CD4-positive, alpha-beta memory T cell (primary cell): ENCODE results near the gene NRAS. TPM values are rescaled to one million over a fixed set of nuclear protein-coding genes. Genes with fewer than 3 reads are reported as not detected.

Source experiments
- CTCF ChIA-PET: fragments of 350-600 bp; sonication (Branson Sonifier 250); formaldehyde crosslinking; loops from one replicate; lab custom pipeline; 2021; ENCODE audit warnings: inconsistent platforms; ENCODE audit not compliant: partially characterized antibody; lab: Charles Lee
- POLR2A ChIA-PET: fragments of 350-600 bp; sonication (Branson Sonifier 250); formaldehyde crosslinking; loops from one replicate; lab custom pipeline; 2021; ENCODE audit not compliant: partially characterized antibody; lab: Charles Lee
- DNase-seq, 5 donors: peaks; one replicate each; pipeline versions ENCODE4 v3.0.0 to v3.0.0-alpha.2; 2020 to 2022; ENCODE audit warnings: mixed read lengths in 1 of 5
- H3K27ac ChIP-seq: one replicate; pipeline ENCODE4 v1.7.0; 2013; ENCODE audit warnings: low read depth, low read length
- H3K27me3 ChIP-seq: 2 replicates; pipeline ENCODE4 v1.7.0; 2013; ENCODE audit warnings: mild to moderate bottlenecking, low read length, moderate library complexity; ENCODE audit not compliant: insufficient read depth
- H3K36me3 ChIP-seq: 2 replicates; pipeline ENCODE4 v1.7.0; 2013; ENCODE audit warnings: mild to moderate bottlenecking, low read length, moderate library complexity; ENCODE audit not compliant: insufficient read depth
- H3K4me1 ChIP-seq: 2 replicates; pipeline ENCODE4 v1.7.0; 2013; ENCODE audit warnings: mild to moderate bottlenecking, low read length, moderate library complexity; ENCODE audit not compliant: insufficient read depth
- H3K4me3 ChIP-seq, 2 donors: one replicate each; pipeline ENCODE4 v1.7.0; 2013; ENCODE audit warnings: low read length in 2 of 2, mild to moderate bottlenecking in 1 of 2
- H3K9me3 ChIP-seq, 2 donors: one replicate each; pipeline ENCODE4 v1.7.0; 2013; ENCODE audit warnings: low read length in 2 of 2, control low read depth in 1 of 2; ENCODE audit not compliant: control insufficient read depth in 1 of 2
- H3K27ac Mint-ChIP-seq, 7 donors: one replicate each; pipeline ENCODE4 v1.8.0; 2020 to 2021; ENCODE audit warnings: mixed read lengths in 7 of 7, mild to moderate bottlenecking in 6 of 7, inconsistent platforms in 3 of 7, moderate library complexity in 3 of 7
- H3K27me3 Mint-ChIP-seq, 2 donors: one replicate each; pipeline ENCODE4 v1.8.0; 2020 to 2021; ENCODE audit warnings: mixed read lengths in 2 of 2
- H3K36me3 Mint-ChIP-seq, 2 donors: one replicate each; pipeline ENCODE4 v1.8.0; 2020 to 2021; ENCODE audit warnings: mixed read lengths in 2 of 2, inconsistent platforms in 1 of 2, mild to moderate bottlenecking in 1 of 2
- H3K4me1 Mint-ChIP-seq, 4 donors: one replicate each; pipeline ENCODE4 v1.8.0; 2020 to 2021; ENCODE audit warnings: mixed read lengths in 4 of 4, mild to moderate bottlenecking in 1 of 4
- H3K4me3 Mint-ChIP-seq, 8 donors: one replicate each; pipeline ENCODE4 v1.8.0; 2020 to 2021; ENCODE audit warnings: mixed read lengths in 8 of 8, mild to moderate bottlenecking in 7 of 8, moderate library complexity in 6 of 8, inconsistent platforms in 3 of 8
- H3K9me3 Mint-ChIP-seq, 8 donors: one replicate each; pipeline ENCODE4 v1.8.0; 2020 to 2021; ENCODE audit warnings: mixed read lengths in 8 of 8, mild to moderate bottlenecking in 5 of 8, inconsistent platforms in 3 of 8, moderate library complexity in 1 of 8
- intact Hi-C: fragments of 100-400 bp; cut with micrococcal nuclease; formaldehyde crosslinking; loops from one replicate; pipeline ENCODE4 v1.15.1; 2023
- polyA plus RNA-seq, 2 donors: library from polyadenylated mRNA; unstranded; fragments of 300-500 nt; fragmentation: Illumina TruSeq; gene quantifications; one replicate each; pipeline ENCODE4 v1.2.3, GENCODE V29; 2021
- total RNA-seq, 2 experiments: library from RNA; stranded (reverse); gene quantifications; one replicate each; pipeline ENCODE4 v1.2.3, GENCODE V29; 2021

The NRAS gene
- 10 to 100 TPM; 22.0 to 22.3 TPM for total RNA-seq
- polyA plus RNA-seq = 10 to 100 TPM; 18.0 to 29.3 TPM

DNA sequence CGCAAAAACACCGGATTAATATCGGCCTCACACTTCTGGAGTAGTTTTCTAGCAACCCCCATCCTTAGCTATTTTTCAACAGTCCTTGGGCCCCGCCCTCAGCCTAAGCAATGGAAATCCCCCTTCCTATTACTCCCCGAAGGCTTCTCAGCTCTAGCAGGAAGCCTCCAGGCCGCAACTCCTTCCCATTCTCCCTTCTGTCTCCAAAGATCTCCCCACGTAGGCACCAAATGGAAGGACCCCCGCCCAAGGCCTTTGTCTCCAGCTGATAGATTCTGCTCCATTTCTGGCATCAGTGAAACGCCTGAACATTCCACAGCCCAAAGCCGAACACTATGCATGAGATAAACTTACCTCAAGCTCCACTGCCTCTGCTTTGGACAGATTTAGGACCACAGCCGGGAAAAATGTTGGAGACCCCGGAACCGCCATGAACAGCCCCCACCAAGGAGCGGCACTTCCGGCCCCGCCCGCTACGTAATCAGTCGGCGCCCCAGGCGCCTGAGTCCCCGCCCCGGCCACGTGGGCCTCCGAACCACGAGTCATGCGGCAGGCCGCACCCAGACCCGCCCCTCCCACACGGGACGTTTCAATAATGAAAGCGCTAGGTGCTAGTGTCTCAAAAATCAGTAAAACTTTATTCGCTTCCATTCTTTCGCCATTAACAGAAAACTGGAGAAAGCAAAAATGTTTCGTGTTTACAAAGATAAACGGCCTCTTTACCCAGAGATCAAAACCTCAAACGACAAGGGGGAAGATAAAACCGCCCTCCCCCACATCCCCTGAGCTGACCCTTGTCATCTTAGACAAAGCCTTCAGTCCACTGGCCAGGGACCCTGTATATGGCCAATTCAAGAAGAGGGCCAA, at the start of gene NRAS:
NRAS (minus strand) TSS at position 468 of the 867 bp plus-strand sequence. CDS start 611 bp downstream, outside the sequence.
- Mint-ChIP-seq H3K36me3 (peaks cover 32 to 81% of the 10 kb centered on the region in 2 donors), H3K27ac (peak within 1 kb of the TSS; percentile 99 to 100 (median 100)), H3K4me3 (peak within 1 kb of the TSS; percentile 94 to 99 (median 98)), H3K27me3 (no peaks in the 10 kb centered on the region), H3K4me1 (peaks cover 10 to 25% (median 19%) of the 10 kb centered on the region in 4 donors), H3K9me3 (no peaks in the 10 kb centered on the region)
- CTCF ChIA-PET = interaction anchor here (0.6 to 1.7 kb wide), 6 partner anchors 10 to 1644 kb away, joined by 3 to 7 read pairs (median 4); partner anchors contain the start of gene LRIG2
- Histone ChIP-seq H3K27me3 (no peaks in the 10 kb centered on the region), H3K9me3 (no peaks in the 10 kb centered on the region), H3K27ac (peak within 1 kb of the TSS; percentile 97), H3K4me1 (peaks cover 21% of the 10 kb centered on the region), H3K4me3 (peak within 1 kb of the TSS; percentile 83 to 90), H3K36me3 (peaks cover 44% of the 10 kb centered on the region)
- peak; percentile 93 to 96 (median 94) for DNase-seq
- POLR2A ChIA-PET = interaction anchor here (0.8 to 2.7 kb wide), 16 partner anchors 10 to 812 kb away, joined by 3 to 31 read pairs (median 4); partner anchors contain the start of genes BCAS2, CSDE1, DENND2C and SIKE1
- intact Hi-C loops = loop anchor here (1.0 to 2.0 kb wide), 6 partner anchors 41 to 370 kb away; partner anchors contain the start of genes BCAS2, CSDE1, DENND2C and SIKE1

DNA sequence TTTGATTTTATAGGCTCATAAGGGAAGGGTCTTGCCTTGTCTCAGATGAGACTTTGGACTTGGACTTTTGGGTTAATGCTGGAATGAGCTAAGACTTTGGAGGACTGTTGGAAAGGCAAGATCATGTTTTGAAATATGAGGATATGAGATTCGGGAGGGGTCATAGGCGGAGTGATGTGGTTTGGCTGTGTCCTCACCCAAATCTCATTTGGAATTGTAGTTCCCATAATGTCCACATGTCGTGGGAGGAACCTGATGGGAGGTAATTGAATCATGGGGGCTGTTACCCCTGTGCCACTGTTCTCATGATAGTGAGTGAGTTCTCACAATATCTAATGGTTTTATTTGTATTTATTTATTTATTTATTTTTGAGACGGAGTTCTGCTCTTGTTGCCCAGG, 48.1 kb upstream of the NRAS start:
- intact Hi-C loops = no loop called here
- POLR2A ChIA-PET = no interaction called here

GRCh38 chr1:114758256-114758832, 41.8 kb upstream of the NRAS start:
- H3K27ac Mint-ChIP-seq = peak overlapping the region; percentile 100
- H3K36me3 Mint-ChIP-seq = peaks cover 4 to 30% of the 10 kb centered on the region in 2 donors
- H3K4me3 Mint-ChIP-seq = peak overlapping the region; percentile 97 to 100 (median 100)
- H3K9me3 Mint-ChIP-seq = peaks cover 0 to 5% (median 3%) of the 10 kb centered on the region in 8 donors
- Histone ChIP-seq H3K9me3 (no peaks in the 10 kb centered on the region), H3K27ac (peak overlapping the region; percentile 100), H3K27me3 (no peaks in the 10 kb centered on the region), H3K36me3 (no peaks in the 10 kb centered on the region), H3K4me1 (peaks cover 45% of the 10 kb centered on the region), H3K4me3 (peak overlapping the region; percentile 97 to 99)
- no peak for DNase-seq
- CTCF ChIA-PET = no interaction called here
- intact Hi-C loops = loop anchor here (1.0 to 10.0 kb wide), 2 partner anchors 247 to 346 kb away; partner anchors contain the start of gene TRIM33
- H3K27me3 Mint-ChIP-seq = no peaks in the 10 kb centered on the region
- POLR2A ChIA-PET = interaction anchor here (1.0 to 3.9 kb wide), 10 partner anchors 20 to 946 kb away, joined by 3 to 45 read pairs (median 6); partner anchors contain the start of genes AP4B1, BCAS2, DCLRE1B and DENND2C
- peaks cover 38 to 55% (median 45%) of the 10 kb centered on the region in 4 donors for H3K4me1 Mint-ChIP-seq

More for the DNA sequence above, 48.1 kb upstream of the NRAS start:
- H3K27ac Mint-ChIP-seq = no peak overlapping the region
- H3K36me3 Mint-ChIP-seq = peaks cover 5 to 18% of the 10 kb centered on the region in 2 donors
- no peaks in the 10 kb centered on the region for H3K36me3 ChIP-seq
- no peaks in the 10 kb centered on the region for H3K9me3 ChIP-seq
- no peaks in the 10 kb centered on the region for H3K4me1 ChIP-seq
- CTCF ChIA-PET = no interaction called here
- peaks cover 0 to 4% (median 0%) of the 10 kb centered on the region in 4 donors for H3K4me1 Mint-ChIP-seq
- no peak overlapping the region for H3K27ac ChIP-seq
- H3K4me3 Mint-ChIP-seq = no peak overlapping the region
- no peaks in the 10 kb centered on the region for H3K27me3 Mint-ChIP-seq
- peaks cover 0 to 7% (median 4%) of the 10 kb centered on the region in 8 donors for H3K9me3 Mint-ChIP-seq
- H3K4me3 ChIP-seq = no peak overlapping the region
- no peaks in the 10 kb centered on the region for H3K27me3 ChIP-seq
- DNase-seq = no peak

GRCh38 chr1:114757455-114758255, 41.1 kb upstream of the NRAS start, which contains the start of gene CSDE1:
CSDE1 (minus strand) TSS chr1:114757984; CDS start chr1:114739890, 18,094 bp downstream.
- Histone ChIP-seq H3K27me3 (no peaks in the 10 kb centered on the region), H3K9me3 (no peaks in the 10 kb centered on the region), H3K27ac (peak within 1 kb of the TSS; percentile 100), H3K4me3 (peak within 1 kb of the TSS; percentile 97 to 99), H3K4me1 (peaks cover 52% of the 10 kb centered on the region), H3K36me3 (no peaks in the 10 kb centered on the region)
- Mint-ChIP-seq H3K9me3 (peaks cover 0 to 2% (median 0%) of the 10 kb centered on the region in 8 donors), H3K27ac (peak within 1 kb of the TSS; percentile 100), H3K36me3 (peaks cover 0 to 30% of the 10 kb centered on the region in 2 donors), H3K4me1 (peaks cover 43 to 62% (median 49%) of the 10 kb centered on the region in 4 donors), H3K27me3 (no peaks in the 10 kb centered on the region), H3K4me3 (peak within 1 kb of the TSS; percentile 97 to 100 (median 100))
- intact Hi-C loops = loop anchor here (1.0 to 10.0 kb wide), 7 partner anchors 23 to 945 kb away; partner anchors contain the start of genes BCAS2, NRAS, RSBN1 and SIKE1
- ChIA-PET POLR2A (interaction anchor here (0.6 to 3.9 kb wide), 15 partner anchors 8 to 945 kb away, joined by 3 to 45 read pairs (median 5); partner anchors contain the start of genes AP4B1, BCAS2, DCLRE1B and DENND2C), CTCF (interaction anchor here (1.5 kb wide), 1 partner anchor 21 kb away, joined by 3 read pairs; no protein-coding TSS in a partner anchor)
- DNase-seq = peak; percentile 96 to 98 (median 97)

DNA sequence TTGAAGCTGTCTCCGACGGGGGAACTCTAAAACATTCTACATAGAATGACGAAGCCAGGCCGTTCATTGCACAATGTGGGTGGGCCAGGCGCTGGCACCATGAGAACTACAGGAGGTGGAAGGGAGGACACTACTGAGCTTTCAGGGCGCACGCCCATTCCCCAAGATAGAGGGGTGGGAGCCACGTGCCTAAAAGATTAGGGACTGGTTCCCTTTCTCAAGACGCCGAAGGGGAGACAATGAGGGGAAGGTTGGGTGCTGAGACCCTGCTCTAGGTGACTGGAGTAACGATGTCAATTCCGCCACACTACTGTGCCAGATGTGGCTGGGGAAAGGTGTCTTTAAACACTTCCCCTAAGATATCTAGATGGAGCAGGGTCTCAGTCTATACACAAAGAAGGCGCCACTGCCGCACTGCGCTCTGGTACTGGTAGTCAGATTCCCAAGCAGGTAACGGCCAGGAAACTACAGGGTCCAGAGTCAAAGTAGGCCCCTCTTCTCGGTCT, 40.4 kb upstream of the NRAS start:
- CTCF ChIA-PET = interaction anchor here (0.9 to 1.5 kb wide), 2 partner anchors 22 to 86 kb away, joined by 3 read pairs; no protein-coding TSS in a partner anchor
- Mint-ChIP-seq H3K36me3 (peaks cover 0 to 30% of the 10 kb centered on the region in 2 donors), H3K27me3 (no peaks in the 10 kb centered on the region), H3K4me3 (peak overlapping the region; percentile 97 to 100 (median 100)), H3K27ac (peak overlapping the region; percentile 100), H3K4me1 (peaks cover 50 to 68% (median 56%) of the 10 kb centered on the region in 4 donors), H3K9me3 (peaks cover 0 to 2% (median 0%) of the 10 kb centered on the region in 8 donors)
- Histone ChIP-seq H3K9me3 (no peaks in the 10 kb centered on the region), H3K27ac (peak overlapping the region; percentile 100), H3K4me1 (peaks cover 59% of the 10 kb centered on the region), H3K4me3 (peak overlapping the region; percentile 97 to 99), H3K36me3 (no peaks in the 10 kb centered on the region), H3K27me3 (no peaks in the 10 kb centered on the region)
- intact Hi-C loops = loop anchor here (1.0 to 10.0 kb wide), 6 partner anchors 23 to 945 kb away; partner anchors contain the start of genes BCAS2, NRAS, RSBN1 and SIKE1
- DNase-seq = peak in 1 of 5 donors; percentile 49
- POLR2A ChIA-PET = interaction anchor here (0.6 to 3.9 kb wide), 15 partner anchors 8 to 945 kb away, joined by 3 to 45 read pairs (median 5); partner anchors contain the start of genes BCAS2, DENND2C, NRAS and RSBN1
